Fibroblast of pulmonary artery (primary cell): ENCODE data around the gene SH3PXD2A.

ENCODE experiments used
- DNase-seq: peaks from one replicate; pipeline ENCODE4 v3.0.0-alpha.2; 2010; ENCODE audit warnings: low read depth
- H3K4me3 ChIP-seq: replicated peaks from 2 replicates; pipeline ENCODE4 v1.5.1; 2011; ENCODE audit warnings: low read depth, mild to moderate bottlenecking, control low read depth, low read length, moderate library complexity
- CTCF ChIP-seq: IDR thresholded peaks from 2 replicates; pipeline ENCODE4 v1.5.1; 2011; ENCODE audit warnings: mild to moderate bottlenecking, control low read depth, low read length, inconsistent platforms; ENCODE audit errors: missing control alignments

Gene SH3PXD2A

GRCh38 chr10:103807996-103808395 is 47.4 kb downstream of the SH3PXD2A start:
- TF ChIP-seq CTCF: no peak
- no peak overlapping the region for H3K4me3 ChIP-seq
- DNase-seq: no peak

- no peak for DNase-seq
- H3K4me3 ChIP-seq: no peak overlapping the region
- TF ChIP-seq CTCF: no peak
These were observed 48.8 kb downstream of the SH3PXD2A start for GRCh38 chr10:103806395-103807187.

- H3K4me3 ChIP-seq: no peak overlapping the region
- TF ChIP-seq CTCF: no peak
- DNase-seq: no peak
These were observed 49.6 kb downstream of the SH3PXD2A start for GRCh38 chr10:103805781-103806180.

GRCh38 chr10:103804871-103805270 is 50.5 kb downstream of the SH3PXD2A start:
- TF ChIP-seq CTCF: no peak

GRCh38 chr10:103803941-103804340 is 51.4 kb downstream of the SH3PXD2A start:
- TF ChIP-seq CTCF: no peak
- no peak for DNase-seq
- no peak overlapping the region for H3K4me3 ChIP-seq

More at GRCh38 chr10:103804871-103805270, 50.5 kb downstream of the SH3PXD2A start:
- DNase-seq: no peak
- no peak overlapping the region for H3K4me3 ChIP-seq

GRCh38 chr10:103802637-103803353 is 52.6 kb downstream of the SH3PXD2A start:
- H3K4me3 ChIP-seq: no peak overlapping the region
- no peak for TF ChIP-seq CTCF
- no peak for DNase-seq
